HCT116 (cell line): Measurements from ENCODE around the gene ST6GALNAC5. TPM values are rescaled to one million over a fixed set of nuclear protein-coding genes. Genes with fewer than 3 reads are reported as not detected.

Experiments
- ATAC-seq: fragments of 200-7000 bp; cut with Tn5 transposase; 2 replicates; pipeline ENCODE4 v1.9.1; 2020; ENCODE audit warnings: mild to moderate bottlenecking, moderate library complexity
- BruUV-seq: library from RNA; stranded (reverse); fragments of 400-500 nt; replicated peaks from 2 replicates; lab custom pipeline; 2021; lab: Mats Ljungman, UMichigan
- CTCF ChIA-PET: fragments of 300-600 bp; sonication (Branson Sonifier 250); formaldehyde crosslinking; loops from one replicate; lab custom pipeline; 2021; ENCODE audit warnings: antibody characterized with exemption; lab: Charles Lee
- POLR2A ChIA-PET: fragments of 300-600, 350-600 bp; sonication (Branson Sonifier 250); formaldehyde crosslinking; loops from one replicate; lab custom pipeline; 2021; ENCODE audit warnings: antibody characterized with exemption; lab: Charles Lee
- RAD21 ChIA-PET, 2 experiments: fragments of 300-600 bp; sonication (Branson Sonifier 250); formaldehyde crosslinking; loops; one replicate each; lab custom pipeline; 2023; ENCODE audit warnings: low total read pairs in 2 of 2; ENCODE audit not compliant: uncharacterized antibody in 2 of 2, unreplicated experiment in 2 of 2, low non-redundant PET in 1 of 2; lab: Charles Lee
- DNase-seq: peaks from one replicate; pipeline ENCODE4 v3.0.0-alpha.2; 2010; ENCODE audit warnings: low read depth, low spot score
- H2AFZ ChIP-seq: fragments of 200-600 bp; shearing (Covaris generic), sonication (generic); 2 replicates; pipeline ENCODE4 v1.6.1; 2017; ENCODE audit warnings: low read depth, mixed run types, mixed read lengths, antibody characterized with exemption, low read length; ENCODE audit not compliant: poor library complexity, severe bottlenecking
- H3K27ac ChIP-seq: 2 replicates; pipeline ENCODE4 v1.5.1; 2012; ENCODE audit warnings: low read depth, low read length
- H3K27me3 ChIP-seq: fragments of 200-600 bp; sonication (generic); 2 replicates; pipeline ENCODE4 v1.6.1; 2016; ENCODE audit warnings: mixed run types, low read length, mixed read lengths; ENCODE audit not compliant: insufficient read depth
- H3K36me3 ChIP-seq, 2 experiments: fragments of 200-500 bp in 1 of 2; fragments of 200-600 bp in 1 of 2; sonication (Bioruptor generic) in 1 of 2; sonication (generic) in 1 of 2; 2 replicates each; pipeline versions ENCODE4 v1.5.1 to v1.6.1; 2014 to 2016; ENCODE audit warnings: low read length in 2 of 2, inconsistent platforms in 1 of 2, mixed read lengths in 1 of 2, mixed run types in 1 of 2; ENCODE audit not compliant: insufficient read depth in 2 of 2, control insufficient read depth in 1 of 2
- H3K4me1 ChIP-seq, 2 experiments: fragments of 200-600 bp in 1 of 2; sonication (generic) in 1 of 2; 2 replicates each; pipeline versions ENCODE4 v1.5.1 to v1.6.1; 2012 to 2017; ENCODE audit warnings: low read length in 2 of 2, inconsistent platforms in 1 of 2, mild to moderate bottlenecking in 1 of 2, mixed read lengths in 1 of 2, mixed run types in 1 of 2, moderate library complexity in 1 of 2; ENCODE audit not compliant: insufficient read depth in 2 of 2, control insufficient read depth in 1 of 2
- H3K4me2 ChIP-seq: fragments of 200-600 bp; sonication (generic); 2 replicates; pipeline ENCODE4 v1.6.1; 2017; ENCODE audit warnings: mixed run types, low read length, mixed read lengths
- H3K4me3 ChIP-seq, 2 experiments: fragments of 200-600 bp in 1 of 2; sonication (generic) in 1 of 2; replicated peaks in 1 of 2; 2 replicates each; pipeline ENCODE4 v1.5.1; 2011 to 2016; ENCODE audit warnings: low read length in 2 of 2, control low read depth in 1 of 2, low read depth in 1 of 2, mild to moderate bottlenecking in 1 of 2, mixed read lengths in 1 of 2, mixed run types in 1 of 2
- H3K79me2 ChIP-seq: fragments of 200-600 bp; sonication (generic); 2 replicates; pipeline ENCODE4 v1.6.1; 2017; ENCODE audit warnings: mild to moderate bottlenecking, mixed run types, low read length, moderate library complexity, mixed read lengths; ENCODE audit not compliant: insufficient read depth
- H3K9ac ChIP-seq: fragments of 200-600 bp; sonication (generic); 2 replicates; pipeline ENCODE4 v1.6.1; 2016; ENCODE audit warnings: low read length, mixed read lengths
- H3K9me2 ChIP-seq: fragments of 200-600 bp; sonication (generic), shearing (Covaris generic); 2 replicates; pipeline ENCODE4 v1.6.1; 2017; ENCODE audit warnings: mixed run types, mild to moderate bottlenecking, moderate library complexity; ENCODE audit not compliant: insufficient read depth
- H3K9me3 ChIP-seq, 2 experiments: fragments of 200-500 bp in 1 of 2; fragments of 200-600 bp in 1 of 2; sonication (Bioruptor generic) in 1 of 2; sonication (generic) in 1 of 2; 2 replicates each; pipeline ENCODE4 v1.6.1; 2014 to 2017; ENCODE audit warnings: low read length in 2 of 2, mixed read lengths in 2 of 2, inconsistent platforms in 1 of 2, low read depth in 1 of 2, mild to moderate bottlenecking in 1 of 2, mixed run types in 1 of 2, moderate library complexity in 1 of 2; ENCODE audit not compliant: control insufficient read depth in 1 of 2, insufficient read depth in 1 of 2
- H4K20me1 ChIP-seq: fragments of 200-600 bp; sonication (generic), shearing (Covaris generic); 2 replicates; pipeline ENCODE4 v1.6.1; 2017; ENCODE audit warnings: mixed run types, mild to moderate bottlenecking, moderate library complexity; ENCODE audit not compliant: insufficient read depth
- ATF3 ChIP-seq: IDR thresholded peaks from 2 replicates; pipeline ENCODE4 v1.6.1; 2012
- CBX3 ChIP-seq: IDR thresholded peaks from 2 replicates; pipeline ENCODE4 v1.6.1; 2012; ENCODE audit warnings: low read depth
- EGR1 ChIP-seq: IDR thresholded peaks from 2 replicates; pipeline ENCODE4 v1.6.1; 2012; ENCODE audit warnings: low read depth
- ELF1 ChIP-seq: IDR thresholded peaks from 2 replicates; pipeline ENCODE4 v1.6.1; 2012; ENCODE audit warnings: low read depth, borderline replicate concordance
- EZH2phosphoT487 ChIP-seq: fragments of 200-600 bp; IDR thresholded peaks from 2 replicates; pipeline ENCODE4 v1.6.1; 2018; ENCODE audit warnings: antibody characterized with exemption, borderline replicate concordance
- FOSL1 ChIP-seq: IDR thresholded peaks from 2 replicates; pipeline ENCODE4 v1.6.1; 2012; ENCODE audit warnings: low read depth
- MAX ChIP-seq: IDR thresholded peaks from 2 replicates; pipeline ENCODE4 v1.6.1; 2012
- POLR2A ChIP-seq: IDR thresholded peaks from 2 replicates; pipeline ENCODE4 v1.7.0; 2011; ENCODE audit warnings: borderline replicate concordance; ENCODE audit not compliant: insufficient read depth, insufficient read length; ENCODE audit errors: extremely low read depth
- POLR2AphosphoS5 ChIP-seq: IDR thresholded peaks from 2 replicates; pipeline ENCODE4 v1.6.1; 2011; ENCODE audit warnings: mild to moderate bottlenecking, low read depth, low read length, moderate library complexity
- RAD21 ChIP-seq: IDR thresholded peaks from 2 replicates; pipeline ENCODE4 v1.6.1; 2012; ENCODE audit warnings: low read depth, mild to moderate bottlenecking
- REST ChIP-seq: IDR thresholded peaks from 2 replicates; pipeline ENCODE4 v1.6.1; 2012; ENCODE audit warnings: low read depth
- SIN3A ChIP-seq: IDR thresholded peaks from 2 replicates; pipeline ENCODE4 v1.6.1; 2012; ENCODE audit warnings: low read depth
- SP1 ChIP-seq: IDR thresholded peaks from 2 replicates; pipeline ENCODE4 v1.6.1; 2012; ENCODE audit warnings: low read depth
- SRF ChIP-seq: IDR thresholded peaks from 2 replicates; pipeline ENCODE4 v1.6.1; 2012; ENCODE audit warnings: low read depth
- TCF7L2 ChIP-seq: IDR thresholded peaks from 2 replicates; pipeline ENCODE4 v1.7.0; 2011; ENCODE audit warnings: borderline replicate concordance, inconsistent platforms; ENCODE audit not compliant: insufficient read depth, insufficient read length; ENCODE audit errors: extremely low read depth
- YY1 ChIP-seq: IDR thresholded peaks from 2 replicates; pipeline ENCODE4 v1.6.1; 2011; ENCODE audit warnings: low read length, low read depth, moderate library complexity, mild to moderate bottlenecking; ENCODE audit not compliant: insufficient replicate concordance; ENCODE audit errors: extremely low read depth
- ZBTB33 ChIP-seq: IDR thresholded peaks from 2 replicates; pipeline ENCODE4 v1.6.1; 2011; ENCODE audit warnings: mild to moderate bottlenecking, low read length, moderate library complexity; ENCODE audit not compliant: insufficient replicate concordance; ENCODE audit errors: extremely low read depth
- ZFX ChIP-seq: fragments of 450-650 bp; IDR thresholded peaks from 2 replicates; pipeline ENCODE4 v1.6.1; 2017
- intact Hi-C: fragments of 100-400 bp; cut with micrococcal nuclease; formaldehyde crosslinking; loops from 2 replicates; pipeline ENCODE4 v1.10.0; 2022
- total RNA-seq: library from RNA; stranded (reverse); gene quantifications from one replicate; pipeline ENCODE4 v1.2.1, GENCODE V29; 2021; ENCODE audit not compliant: unreplicated experiment

Gene ST6GALNAC5
- total RNA-seq, 1 experiment from 2014 or later: 1.2 TPM

- no peak overlapping the region for H3K9ac ChIP-seq
- BruUV-seq: no TSS peak
- no peaks in the 10 kb centered on the region for H3K9me2 ChIP-seq
- no peaks in the 10 kb centered on the region for H3K27me3 ChIP-seq
- no peak overlapping the region for H3K27ac ChIP-seq
- RAD21 ChIA-PET: no interaction called here
- no peak for TF ChIP-seq REST
- TF ChIP-seq SP1: no peak
- no peak for TF ChIP-seq ZBTB33
- no peak for TF ChIP-seq ZFX
- TF ChIP-seq TCF7L2: no peak
- TF ChIP-seq ELF1: no peak
- no peak for TF ChIP-seq EZH2phosphoT487
- no peak for TF ChIP-seq POLR2AphosphoS5
- no peak for TF ChIP-seq EGR1
- TF ChIP-seq SRF: no peak
- no peak for TF ChIP-seq FOSL1
- TF ChIP-seq RAD21: no peak
- no peak for TF ChIP-seq CBX3
- TF ChIP-seq MAX: no peak
- no peak for TF ChIP-seq ATF3
- no peak for TF ChIP-seq YY1
- TF ChIP-seq POLR2A: no peak
- no peak for TF ChIP-seq SIN3A
- intact Hi-C loops: no loop called here
- H2AFZ ChIP-seq: no peak overlapping the region
- ATAC-seq (no peak), DNase-seq (no peak)
- H3K4me3 ChIP-seq: no peak overlapping the region
- peaks cover 5 to 14% of the 10 kb centered on the region in 2 experiments; a peak in 3 of 4 replicates for H3K4me1 ChIP-seq
- POLR2A ChIA-PET: no interaction called here
- no peaks in the 10 kb centered on the region for H4K20me1 ChIP-seq
- H3K4me2 ChIP-seq: no peak overlapping the region
- no peaks in the 10 kb centered on the region for H3K9me3 ChIP-seq
- CTCF ChIA-PET: no interaction called here
- H3K36me3 ChIP-seq: no peaks in the 10 kb centered on the region
- H3K79me2 ChIP-seq: no peaks in the 10 kb centered on the region
Observed at GRCh38 chr1:77027847-77028246, 160.6 kb downstream of the ST6GALNAC5 start.
